GM10847 (cell line): Measurements from ENCODE around the gene PLCB3.

Experiments
- POLR2A ChIP-seq: IDR thresholded peaks from 2 replicates; pipeline ENCODE4 v1.6.1; 2011; ENCODE audit not compliant: insufficient read length; ENCODE audit errors: extremely low read depth

PLCB3 gene

DNA sequence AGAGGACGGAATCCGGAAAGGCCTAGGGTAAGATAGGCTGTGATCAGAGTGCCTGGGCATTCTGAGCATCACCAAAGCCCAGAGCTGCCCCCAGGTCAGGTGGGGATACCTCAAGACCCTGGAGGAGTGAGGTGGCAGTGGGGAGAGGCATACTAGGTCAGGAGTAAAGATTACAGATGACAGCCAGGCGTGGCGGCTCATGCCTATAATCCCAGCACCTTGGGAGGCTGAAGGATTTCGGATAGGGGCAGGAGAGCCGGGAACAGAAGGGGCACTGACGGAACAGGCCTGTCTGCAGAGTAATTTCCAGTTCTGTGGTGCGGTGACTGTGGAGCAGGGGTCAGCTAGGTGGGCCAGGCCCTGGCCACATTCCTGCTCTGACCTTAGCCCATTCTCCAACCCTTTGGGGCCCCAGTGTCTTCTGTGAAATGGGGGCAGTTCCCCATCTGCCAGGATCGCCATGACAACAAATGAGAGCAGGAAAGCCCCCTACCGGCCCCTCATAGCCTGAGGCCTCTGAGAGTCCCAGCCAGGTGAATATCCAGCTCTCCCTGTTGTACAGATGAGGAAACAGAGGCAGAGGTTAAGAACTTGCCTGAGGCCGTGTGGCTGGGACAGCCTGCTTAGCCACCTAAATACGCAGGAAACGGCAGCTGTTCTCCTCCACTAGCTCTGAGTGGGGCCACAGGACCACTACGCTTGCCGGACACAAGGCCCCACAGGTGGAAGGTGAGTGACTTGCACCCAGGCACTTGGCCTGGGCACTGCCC is 23.9 kb downstream of the PLCB3 start:
- TF ChIP-seq POLR2A: no peak

DNA sequence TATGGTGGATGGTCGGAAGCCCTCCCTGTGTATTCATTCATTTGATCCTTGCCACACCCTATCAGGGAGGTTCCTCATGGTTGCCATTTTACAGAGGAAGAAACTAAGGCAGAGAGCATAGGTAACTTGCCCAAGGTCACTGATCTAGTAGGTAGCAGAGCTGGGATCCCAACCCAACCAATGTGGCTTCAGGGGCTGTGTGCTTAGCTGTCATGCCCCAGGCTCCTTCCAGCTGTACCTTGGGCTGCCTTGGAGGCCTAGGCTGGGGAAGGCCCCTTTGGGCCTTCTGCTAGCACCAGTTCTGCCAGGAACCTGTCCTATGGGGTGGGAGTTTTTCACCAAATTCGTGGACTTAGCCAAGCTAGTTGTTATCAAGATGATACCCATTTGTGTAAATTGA is 24.5 kb downstream of the PLCB3 start:
- TF ChIP-seq POLR2A: no peak

DNA sequence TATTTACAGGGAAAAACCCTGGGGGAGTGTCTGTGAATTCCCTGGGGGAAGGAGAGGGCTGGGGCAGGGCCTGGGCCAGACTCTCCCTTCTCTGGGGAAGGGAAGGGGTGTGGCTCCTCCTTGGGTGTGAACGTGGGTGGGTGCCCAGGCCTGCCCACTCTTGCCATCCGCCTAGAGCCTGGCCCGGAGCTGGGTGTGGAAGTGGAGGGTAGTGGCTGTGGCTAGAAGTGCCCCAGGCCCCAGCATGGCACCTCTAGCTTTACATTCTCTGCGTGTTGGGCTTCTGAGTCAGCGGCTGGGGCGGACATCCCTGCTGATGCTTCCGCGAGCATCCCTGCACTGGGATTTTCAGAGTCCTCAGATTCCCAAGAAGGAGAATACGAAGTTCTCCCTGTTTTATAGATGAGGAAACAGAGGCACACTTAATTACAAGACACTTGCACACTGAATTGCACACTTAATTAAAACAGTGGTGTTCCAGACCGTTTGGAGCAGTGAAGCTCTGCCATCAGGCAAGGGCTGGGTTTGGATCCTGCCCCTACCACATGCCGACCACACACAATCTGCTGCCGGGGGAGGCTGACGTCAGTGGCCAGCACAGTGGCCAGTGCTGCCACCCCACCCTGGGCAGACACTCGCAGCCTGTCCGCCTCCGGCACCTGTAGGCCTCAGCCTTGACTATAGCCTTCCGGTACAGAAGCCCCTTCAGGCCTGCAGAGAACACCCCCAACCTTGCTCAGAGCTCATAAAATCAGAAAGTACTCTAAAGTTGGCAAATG is 25.5 kb downstream of the PLCB3 start:
- no peak for TF ChIP-seq POLR2A

DNA sequence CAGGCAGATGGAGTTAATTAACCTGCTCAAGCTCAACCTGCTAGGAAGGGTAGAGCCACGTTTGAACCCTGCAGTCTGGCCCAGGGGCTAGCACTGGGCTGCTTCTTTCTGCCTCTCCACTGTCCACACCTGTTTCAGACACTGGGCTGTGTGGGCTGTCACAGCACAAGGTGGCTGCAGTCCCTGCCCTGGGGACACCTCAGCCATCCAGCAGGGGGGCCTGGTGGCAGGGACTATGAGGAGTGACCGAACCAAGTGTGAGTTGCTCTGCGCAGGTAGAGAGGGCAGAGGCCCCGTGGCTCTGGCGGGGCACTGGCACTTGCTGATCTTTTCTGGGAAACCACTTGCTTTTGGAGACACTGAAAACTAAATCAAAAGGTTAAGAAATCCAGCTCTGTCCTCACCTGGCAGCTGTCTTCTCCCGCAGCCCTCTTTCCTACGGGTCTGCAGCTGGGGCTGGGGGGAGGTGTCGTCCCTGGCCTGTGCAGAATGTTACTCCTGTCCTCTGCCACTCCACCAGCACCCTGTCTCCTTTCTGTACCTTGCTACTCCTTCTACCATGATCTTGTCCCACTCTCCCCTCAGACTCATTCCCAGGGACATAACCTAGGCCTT is 27.4 kb downstream of the PLCB3 start:
- no peak for TF ChIP-seq POLR2A

DNA sequence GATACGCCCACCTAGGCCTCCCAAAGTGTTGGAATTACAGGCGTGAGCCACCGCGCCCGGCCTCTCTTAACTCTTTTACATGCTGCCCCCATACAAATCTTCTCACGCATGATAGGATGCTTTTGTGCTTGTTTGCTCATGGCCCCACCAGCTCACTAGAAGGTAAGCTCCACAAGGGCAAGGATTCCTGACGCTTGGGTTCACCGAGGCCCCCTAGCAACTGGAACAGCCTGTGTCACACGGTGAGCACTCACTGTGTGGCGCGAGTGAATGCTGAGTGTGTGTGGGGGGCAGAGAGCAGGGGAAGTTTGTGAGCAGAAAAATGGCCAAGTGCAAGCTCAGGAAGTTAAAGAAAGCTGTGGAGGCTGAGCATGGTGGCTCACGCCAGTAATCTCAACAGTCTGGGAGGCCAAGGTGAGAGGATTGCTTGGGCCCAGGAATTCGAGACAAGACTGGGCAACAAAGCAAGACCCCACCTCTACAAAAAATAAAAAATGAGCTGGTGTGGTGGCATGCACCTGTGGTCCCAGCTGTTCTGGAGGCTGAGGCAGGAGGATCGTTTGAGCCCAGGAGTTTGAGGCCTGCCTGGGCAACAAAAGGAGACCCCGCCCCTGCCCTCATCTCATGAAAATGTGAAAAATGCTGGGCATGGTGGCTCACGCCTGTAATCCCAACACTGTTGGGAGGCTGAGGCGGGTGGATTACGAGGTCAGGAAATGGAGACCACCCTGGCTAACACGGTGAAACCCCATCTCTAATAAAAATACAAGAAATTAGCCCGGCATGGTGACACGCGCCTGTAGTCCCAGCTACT is 30.8 kb downstream of the PLCB3 start:
- no peak for TF ChIP-seq POLR2A

DNA sequence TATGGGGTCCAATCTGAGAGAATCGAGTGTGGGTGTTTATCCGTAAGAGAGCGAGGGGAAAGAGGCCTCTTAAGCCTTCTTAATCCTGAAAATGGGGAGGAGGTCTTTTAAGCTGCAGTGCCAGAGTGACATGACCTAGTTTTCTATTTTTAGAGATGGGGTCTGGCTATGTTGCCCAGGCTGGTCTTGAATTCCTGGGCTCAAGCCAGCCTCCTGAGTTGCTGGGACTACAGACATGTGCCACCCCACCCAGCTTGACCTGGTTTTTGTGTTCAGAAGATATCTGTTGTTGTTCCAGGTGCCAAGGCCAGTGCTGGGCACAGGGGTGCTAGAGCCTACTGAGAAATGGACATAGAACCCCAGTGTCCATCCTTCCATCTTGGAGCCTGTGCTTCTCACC is 31.8 kb downstream of the PLCB3 start:
- no peak for TF ChIP-seq POLR2A

DNA sequence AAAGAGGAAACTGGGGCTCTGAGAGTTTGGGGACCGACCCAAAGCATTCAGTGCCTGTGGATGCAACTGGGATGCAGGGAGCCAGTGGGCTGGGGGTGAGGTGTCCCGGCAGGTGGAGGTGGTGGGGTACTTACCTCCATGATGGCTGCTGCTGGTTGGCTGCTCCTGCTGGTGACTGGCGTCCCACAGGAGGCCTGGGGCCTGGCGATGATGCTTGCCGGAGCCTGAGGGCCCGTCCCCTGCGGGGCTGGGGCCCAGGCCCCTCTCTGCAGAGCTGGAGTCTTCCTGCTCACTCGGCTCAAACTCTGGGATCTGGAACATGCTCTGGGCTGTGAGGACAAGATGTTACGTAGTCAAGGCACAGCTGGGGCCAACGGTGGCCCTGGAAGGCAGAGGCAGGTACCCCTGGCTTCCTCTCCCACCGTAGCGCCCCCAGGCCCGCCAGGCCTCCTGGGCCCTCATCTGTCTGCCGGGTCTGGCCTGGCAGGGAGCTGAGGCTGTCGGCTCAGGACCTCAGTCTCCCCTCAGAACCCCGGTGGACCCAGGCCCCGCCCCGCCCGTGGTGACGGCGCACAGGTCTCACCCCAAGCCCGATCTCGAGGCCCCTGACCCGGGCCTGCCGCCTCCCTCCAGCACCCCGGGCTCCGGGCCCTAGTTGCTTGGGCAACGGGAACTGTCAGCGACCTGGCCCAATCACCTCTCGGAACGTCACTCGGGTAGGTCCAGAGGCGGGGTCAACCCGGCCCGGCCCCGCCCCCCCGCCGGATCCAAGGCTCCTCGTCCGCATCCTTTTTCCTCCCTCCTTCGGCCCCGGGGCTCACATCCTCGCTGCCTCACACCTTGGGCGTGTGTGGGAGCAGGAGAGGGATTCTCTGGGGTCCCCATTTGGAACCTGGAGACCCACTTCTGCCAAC is 33.0 kb downstream of the PLCB3 start, which contains the start of gene BAD:
BAD (minus strand) TSS at position 618 of the 914 bp plus-strand sequence; CDS start at position 321, 297 bp downstream.
- peak; percentile 38 for TF ChIP-seq POLR2A

DNA sequence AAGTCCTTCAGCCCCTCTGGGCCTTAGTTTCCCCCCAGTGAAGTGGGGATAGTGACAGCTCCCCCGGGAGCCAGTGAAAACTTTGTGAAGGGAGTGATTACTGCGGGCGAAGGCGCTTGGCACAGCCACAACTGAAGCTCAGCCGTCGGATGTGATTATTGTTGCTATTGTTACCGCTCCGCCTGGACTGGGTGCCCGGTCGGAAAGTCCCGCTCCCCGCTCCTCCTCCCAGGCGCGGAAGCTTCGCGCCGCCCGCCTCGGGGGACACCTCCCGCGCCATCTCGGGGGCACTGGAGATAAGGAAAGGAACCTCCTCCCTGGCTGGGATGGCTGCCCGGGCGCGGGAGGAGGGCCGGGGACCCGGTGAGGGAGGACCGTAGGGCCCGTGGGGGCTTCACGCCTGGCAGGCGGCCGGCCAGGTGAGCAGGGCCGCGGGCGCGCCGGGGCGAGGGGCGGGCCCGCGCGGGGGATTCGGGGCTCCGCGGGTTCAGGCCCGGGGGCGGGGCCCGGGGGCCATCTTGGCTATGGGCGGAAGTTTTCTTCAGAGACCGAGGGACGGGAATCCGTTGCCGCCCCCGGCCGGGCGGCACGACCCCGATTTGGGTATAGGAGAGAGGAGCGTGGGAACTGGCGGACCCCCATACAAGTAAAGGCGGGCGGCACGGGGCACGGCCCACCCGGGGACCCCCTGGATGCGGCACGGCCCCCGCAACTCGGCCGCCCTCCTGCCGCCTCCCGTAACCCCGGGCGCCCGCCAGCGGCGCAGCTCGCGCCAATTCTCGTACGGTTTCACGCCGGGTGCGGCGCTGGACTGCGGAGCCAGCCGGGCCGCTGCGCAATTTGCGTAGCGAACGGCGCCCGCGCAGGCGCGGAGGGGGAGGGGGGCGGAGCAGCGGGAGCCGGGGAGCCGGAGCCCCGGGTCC is 33.9 kb downstream of the PLCB3 start, which contains the start of gene GPR137:
GPR137 (plus strand) TSS at position 887 of the 923 bp plus-strand sequence. CDS start 677 bp downstream, outside the sequence.
- no peak for TF ChIP-seq POLR2A

DNA sequence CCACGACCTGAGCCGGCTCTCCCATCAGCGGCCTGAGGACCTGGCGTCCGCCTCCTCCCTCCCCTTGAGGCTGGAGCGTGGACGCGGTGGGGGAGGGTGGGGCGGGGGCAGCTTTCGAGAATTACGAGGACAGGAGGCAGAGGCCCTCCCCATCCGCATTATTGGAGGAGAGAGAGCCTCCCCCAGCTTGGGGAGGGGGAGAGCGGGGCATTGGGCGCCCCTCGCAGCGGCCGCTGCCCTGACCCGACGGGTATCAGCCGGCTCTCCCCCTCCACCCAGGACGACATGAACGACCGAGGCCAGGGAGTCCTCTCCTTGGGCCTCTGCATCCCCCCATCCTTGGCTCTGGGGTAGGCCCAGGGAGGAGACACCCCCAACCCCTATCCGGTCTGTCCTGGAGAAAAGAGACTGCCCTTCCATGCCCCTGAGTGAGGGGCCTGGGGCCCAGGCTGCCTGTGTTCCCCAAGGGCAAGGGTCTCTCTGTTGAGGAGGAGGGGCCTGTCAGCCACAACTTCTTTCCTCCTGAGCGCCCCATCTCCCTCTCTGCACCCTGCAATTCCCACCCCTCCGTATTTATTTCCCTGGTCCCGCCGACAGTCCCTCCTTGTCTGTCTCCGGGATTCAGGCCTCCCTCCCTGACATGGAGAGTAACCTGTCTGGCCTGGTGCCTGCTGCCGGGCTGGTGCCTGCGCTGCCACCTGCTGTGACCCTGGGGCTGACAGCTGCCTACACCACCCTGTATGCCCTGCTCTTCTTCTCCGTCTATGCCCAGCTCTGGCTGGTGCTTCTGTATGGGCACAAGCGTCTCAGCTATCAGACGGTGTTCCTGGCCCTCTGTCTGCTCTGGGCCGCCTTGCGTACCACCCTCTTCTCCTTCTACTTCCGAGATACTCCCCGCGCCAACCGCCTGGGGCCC is 34.8 kb downstream of the PLCB3 start:
- no peak for TF ChIP-seq POLR2A

DNA sequence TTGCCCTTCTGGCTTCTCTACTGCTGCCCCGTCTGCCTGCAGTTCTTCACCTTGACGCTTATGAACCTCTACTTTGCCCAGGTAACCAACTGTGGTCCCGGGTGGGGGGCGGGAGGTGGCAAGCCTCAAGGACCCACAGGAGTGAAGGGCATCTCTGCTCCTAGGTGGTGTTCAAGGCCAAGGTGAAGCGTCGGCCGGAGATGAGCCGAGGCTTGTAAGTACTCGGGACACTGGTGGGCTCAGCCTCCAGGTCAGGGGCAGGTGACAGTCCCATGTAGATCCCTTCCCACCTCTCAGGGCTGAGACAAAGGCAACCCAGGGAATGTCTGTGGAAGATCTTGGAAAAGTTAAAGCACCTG is 35.5 kb downstream of the PLCB3 start:
- no peak for TF ChIP-seq POLR2A

DNA sequence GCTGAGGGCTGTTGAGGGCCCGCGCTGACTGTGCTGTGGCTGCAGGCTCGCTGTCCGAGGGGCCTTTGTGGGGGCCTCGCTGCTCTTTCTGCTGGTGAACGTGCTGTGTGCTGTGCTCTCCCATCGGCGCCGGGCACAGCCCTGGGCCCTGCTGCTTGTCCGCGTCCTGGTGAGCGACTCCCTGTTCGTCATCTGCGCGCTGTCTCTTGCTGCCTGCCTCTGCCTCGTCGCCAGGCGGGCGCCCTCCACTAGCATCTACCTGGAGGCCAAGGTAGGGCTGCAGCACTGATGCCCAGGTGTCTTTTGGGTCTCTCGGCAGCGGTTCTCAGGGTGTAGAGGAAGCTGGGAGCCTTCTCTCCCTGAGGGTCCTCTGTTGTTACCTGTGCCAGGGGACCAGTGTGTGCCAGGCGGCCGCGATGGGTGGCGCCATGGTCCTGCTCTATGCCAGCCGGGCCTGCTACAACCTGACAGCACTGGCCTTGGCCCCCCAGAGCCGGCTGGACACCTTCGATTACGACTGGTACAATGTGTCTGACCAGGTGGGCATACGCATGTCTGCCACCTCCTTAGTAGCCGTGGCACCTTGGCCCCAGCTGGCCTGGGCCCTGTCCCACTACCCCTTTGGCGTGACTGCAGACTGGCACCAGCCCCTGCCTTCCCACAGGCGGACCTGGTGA is 36.5 kb downstream of the PLCB3 start:
- TF ChIP-seq POLR2A: no peak
